ENCODE measurements around the gene LARGE1. TPM values are rescaled to one million over a fixed set of nuclear protein-coding genes. Genes with fewer than 3 reads are reported as not detected.

LARGE1 gene
- total and polyA plus RNA-seq, 2 of the 4 experiments (the other 2 are of a cell fraction), result 6.2 to 12.4 TPM

DNA sequence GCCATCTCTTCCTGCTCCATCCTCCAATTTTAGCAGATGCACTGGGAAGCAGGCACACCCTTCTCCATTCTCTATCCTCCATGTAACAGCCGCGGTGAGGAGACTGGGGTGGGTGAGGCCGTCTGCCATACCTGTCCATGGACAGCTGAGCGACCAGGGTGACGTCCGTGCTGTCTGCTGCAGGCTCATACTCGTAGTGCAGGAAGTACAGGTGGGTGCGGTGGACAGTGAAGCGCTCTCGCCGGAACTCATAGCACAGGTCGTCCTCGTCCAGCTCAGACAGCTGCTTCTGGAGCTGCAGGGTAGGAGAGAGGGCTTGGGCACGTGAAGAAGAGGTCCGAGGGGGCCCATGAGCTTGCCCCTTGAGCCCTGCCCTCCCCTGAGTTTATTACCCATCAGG is 604.3 kb downstream of the LARGE1 start:
- H3K4ac ChIP-seq (ENCODE audit: low read depth, low read length), result no peak overlapping the region
- no peak overlapping the region for H2BK20ac ChIP-seq (ENCODE audit: low read depth, low read length)
- no peak overlapping the region for H3K27ac ChIP-seq (ENCODE audit: insufficient read depth, low read length)
- H2AK9ac ChIP-seq (replicated peaks; ENCODE audit: low read depth, low read length, poor library complexity), result no peak overlapping the region
- DNase-seq, result no peak
- intact Hi-C loops (cut with micrococcal nuclease), result no loop called here
- no peak overlapping the region for H4K5ac ChIP-seq (ENCODE audit: low read depth, low read length)
- no TSS peak for BruUV-seq (replicated peaks)
- no peak overlapping the region for H3K18ac ChIP-seq (ENCODE audit: low read depth, low read length)
- no peak overlapping the region for H3K4me2 ChIP-seq (ENCODE audit: low read depth, low read length)
- 60% methylated on average over 1 of the region's 15 CpGs; no CpG with 5 or more reads in 1 of the 2 experiments for WGBS, 2 experiments (ENCODE audit: extremely low coverage in 2 of 2, insufficient read length in 1 of 2)
- H3K4me1 ChIP-seq (ENCODE audit: control insufficient read depth, insufficient read depth, low read length), result no peaks in the 10 kb centered on the region
- H3K36me3 ChIP-seq (ENCODE audit: control insufficient read depth, insufficient read depth, low read length), result no peaks in the 10 kb centered on the region; the same call in 1 of the 2 replicates
- dilution Hi-C loops (cut with HindIII; ENCODE audit: low sequenced_read_pairs, unreplicated experiment), result no loop called here
- H4K91ac ChIP-seq (ENCODE audit: insufficient read depth, low read depth, low read length), result no peak overlapping the region
- ChIA-PET POLR2A (ENCODE audit: unreplicated experiment) (no interaction called here), CTCF (no interaction called here)
- H2BK15ac ChIP-seq (ENCODE audit: low read depth, low read length), result no peak overlapping the region
- no peak overlapping the region for H3K14ac ChIP-seq (replicated peaks; ENCODE audit: low read depth, low read length)
- H3K9me3 ChIP-seq (ENCODE audit: control insufficient read depth, insufficient read depth, low read length), result no peaks in the 10 kb centered on the region
- H3K79me1 ChIP-seq (ENCODE audit: low read depth in 1 of 2, low read length in 2 of 2), result no peaks in the 10 kb centered on the region
- ATAC-seq (ENCODE audit: low read depth), result no peak
- no peak overlapping the region for H2BK5ac ChIP-seq (ENCODE audit: low read depth, low read length, poor library complexity, severe bottlenecking)
- no peak overlapping the region for H3K4me3 ChIP-seq (ENCODE audit: insufficient read depth, low read depth, low read length)
- H3K27me3 ChIP-seq (ENCODE audit: control insufficient read depth, insufficient read depth, low read length), result no peaks in the 10 kb centered on the region
- no peak for TF ChIP-seq BHLHE40 (IDR thresholded peaks at IDR 0.05; ENCODE audit: low read depth, low read length)
- TF ChIP-seq, protein P1, sequence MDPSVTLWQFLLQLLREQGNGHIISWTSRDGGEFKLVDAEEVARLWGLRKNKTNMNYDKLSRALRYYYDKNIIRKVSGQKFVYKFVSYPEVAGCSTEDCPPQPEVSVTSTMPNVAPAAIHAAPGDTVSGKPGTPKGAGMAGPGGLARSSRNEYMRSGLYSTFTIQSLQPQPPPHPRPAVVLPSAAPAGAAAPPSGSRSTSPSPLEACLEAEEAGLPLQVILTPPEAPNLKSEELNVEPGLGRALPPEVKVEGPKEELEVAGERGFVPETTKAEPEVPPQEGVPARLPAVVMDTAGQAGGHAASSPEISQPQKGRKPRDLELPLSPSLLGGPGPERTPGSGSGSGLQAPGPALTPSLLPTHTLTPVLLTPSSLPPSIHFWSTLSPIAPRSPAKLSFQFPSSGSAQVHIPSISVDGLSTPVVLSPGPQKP (IDR thresholded peaks at IDR 0.05; ENCODE audit: borderline replicate concordance, low read depth, low read length), result no peak
- TF ChIP-seq FOS (IDR thresholded peaks at IDR 0.05; ENCODE audit: low read depth, low read length), result no peak
- TF ChIP-seq MXI1 (IDR thresholded peaks at IDR 0.05; ENCODE audit: borderline replicate concordance, low read depth, low read length), result no peak
- TF ChIP-seq CEBPB (IDR thresholded peaks at IDR 0.05; ENCODE audit: low read depth, low read length), result no peak
- no peak for TF ChIP-seq RFX5 (IDR thresholded peaks at IDR 0.05; ENCODE audit: low read depth, low read length)
- TF ChIP-seq SMC3 (IDR thresholded peaks at IDR 0.05; ENCODE audit: low read depth, low read length), result no peak
- TF ChIP-seq RAD21 (IDR thresholded peaks at IDR 0.05; ENCODE audit: low read length), result no peak
- no peak for TF ChIP-seq CHD1 (IDR thresholded peaks at IDR 0.05; ENCODE audit: low read depth, low read length)
- no peak for TF ChIP-seq POLR2A (IDR thresholded peaks at IDR 0.05; ENCODE audit: low read depth, low read length)
- TF ChIP-seq NFE2L2 (IDR thresholded peaks at IDR 0.05; ENCODE audit: low read depth, low read length), result no peak
- TF ChIP-seq, protein P2, sequence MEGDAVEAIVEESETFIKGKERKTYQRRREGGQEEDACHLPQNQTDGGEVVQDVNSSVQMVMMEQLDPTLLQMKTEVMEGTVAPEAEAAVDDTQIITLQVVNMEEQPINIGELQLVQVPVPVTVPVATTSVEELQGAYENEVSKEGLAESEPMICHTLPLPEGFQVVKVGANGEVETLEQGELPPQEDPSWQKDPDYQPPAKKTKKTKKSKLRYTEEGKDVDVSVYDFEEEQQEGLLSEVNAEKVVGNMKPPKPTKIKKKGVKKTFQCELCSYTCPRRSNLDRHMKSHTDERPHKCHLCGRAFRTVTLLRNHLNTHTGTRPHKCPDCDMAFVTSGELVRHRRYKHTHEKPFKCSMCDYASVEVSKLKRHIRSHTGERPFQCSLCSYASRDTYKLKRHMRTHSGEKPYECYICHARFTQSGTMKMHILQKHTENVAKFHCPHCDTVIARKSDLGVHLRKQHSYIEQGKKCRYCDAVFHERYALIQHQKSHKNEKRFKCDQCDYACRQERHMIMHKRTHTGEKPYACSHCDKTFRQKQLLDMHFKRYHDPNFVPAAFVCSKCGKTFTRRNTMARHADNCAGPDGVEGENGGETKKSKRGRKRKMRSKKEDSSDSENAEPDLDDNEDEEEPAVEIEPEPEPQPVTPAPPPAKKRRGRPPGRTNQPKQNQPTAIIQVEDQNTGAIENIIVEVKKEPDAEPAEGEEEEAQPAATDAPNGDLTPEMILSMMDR (conservative IDR thresholded peaks at IDR 0.05; ENCODE audit: low read depth, low read length), result no peak
- no peak for TF ChIP-seq MAZ (IDR thresholded peaks at IDR 0.05; ENCODE audit: borderline replicate concordance, low read depth, low read length)
- no peak for TF ChIP-seq MAFK (IDR thresholded peaks at IDR 0.05; ENCODE audit: low read depth, low read length)
- no peaks in the 10 kb centered on the region for H4K20me1 ChIP-seq (ENCODE audit: insufficient read depth, low read length)
- in situ Hi-C loops (cut with MboI; ENCODE audit: low sequenced_read_pairs), result no loop called here
- H3K56ac ChIP-seq (ENCODE audit: extremely low read depth, insufficient read depth, low read length), result no peak overlapping the region
- no peak overlapping the region for H2BK120ac ChIP-seq (ENCODE audit: low read depth, low read length)
- no peak overlapping the region for H4K8ac ChIP-seq (ENCODE audit: low read depth in 2 of 2, low read length in 2 of 2)
- no peak overlapping the region for H3K23ac ChIP-seq (ENCODE audit: low read depth, low read length)
- H2AK5ac ChIP-seq (ENCODE audit: low read depth, low read length), result no peak overlapping the region
- no peak overlapping the region for H3K9ac ChIP-seq (ENCODE audit: low read depth, low read length)
- H3K9me1 ChIP-seq (ENCODE audit: insufficient read depth, low read length), result no peaks in the 10 kb centered on the region
- no peak overlapping the region for H2AFZ ChIP-seq (replicated peaks; ENCODE audit: low read length, poor library complexity)

All from IMR-90 (cell line).